Stomach (tissue), 9 donors: ENCODE measurements around the gene DACH1. TPM values are rescaled to one million over a fixed set of nuclear protein-coding genes. Genes with fewer than 3 reads are reported as not detected.

Experiments used
- DNase-seq, 2 donors: peaks; one replicate each; pipeline versions ENCODE4 v3.0.0 to v3.0.0-alpha.2; 2013 to 2019
- H3K27ac ChIP-seq, 5 donors: fragments of 200-600 bp in 4 of 5; sonication (generic) in 4 of 5; one replicate each; pipeline ENCODE4 v1.5.1; 2013 to 2019; ENCODE audit warnings: mild to moderate bottlenecking in 1 of 5, moderate library complexity in 1 of 5
- H3K27me3 ChIP-seq, 3 donors: fragments of 200-600 bp; sonication (generic); one replicate each; pipeline ENCODE4 v1.5.1; 2017 to 2019; ENCODE audit warnings: mixed run types in 1 of 3
- H3K36me3 ChIP-seq, 4 donors: fragments of 200-600 bp; sonication (generic); 1 replicate in 3 of 4; 2 replicates in 1 of 4; pipeline ENCODE4 v1.5.1; 2016 to 2019
- H3K4me1 ChIP-seq, 4 donors: fragments of 200-600 bp; sonication (generic); one replicate each; pipeline ENCODE4 v1.5.1; 2016 to 2019
- H3K4me3 ChIP-seq, 4 donors: fragments of 200-600 bp; sonication (generic) in 3 of 4; one replicate each; pipeline ENCODE4 v1.5.1; 2016 to 2019; ENCODE audit warnings: mild to moderate bottlenecking in 1 of 4
- H3K9me3 ChIP-seq, 4 donors: fragments of 200-600 bp; sonication (generic); one replicate each; pipeline ENCODE4 v1.5.1; 2016 to 2019
- EP300 ChIP-seq: sonication (generic); formaldehyde crosslinking; IDR thresholded peaks from one replicate; pipeline ENCODE4 v1.6.1; 2017; ENCODE audit warnings: antibody characterized with exemption
- POLR2A ChIP-seq, 4 donors: fragments of 450-650 bp; IDR thresholded peaks; one replicate each; pipeline ENCODE4 v1.6.1; 2016; ENCODE audit warnings: antibody characterized with exemption in 4 of 4, control low read depth in 2 of 4, mild to moderate bottlenecking in 1 of 4, moderate library complexity in 1 of 4
- POLR2AphosphoS5 ChIP-seq, 3 donors: sonication (generic); formaldehyde crosslinking; IDR thresholded peaks; one replicate each; pipeline ENCODE4 v1.6.1; 2016; ENCODE audit warnings: antibody characterized with exemption in 3 of 3
- WGBS, 5 donors: extraction: QIAGEN DNeasy Blood & Tissue Kit in 3 of 5; methylation state at CpG; one replicate each; pipeline versions ENCODE4 v1.1.5 to v1.1.7; 2013 to 2018; 5-methylcytosine and 5-hydroxymethylcytosine counted together
- intact Hi-C: fragments of 100-400 bp; cut with DNase I; formaldehyde crosslinking; loops from one replicate; pipeline ENCODE4 v1.15.1; 2023; ENCODE audit warnings: low total_unique reads
- polyA plus RNA-seq, 3 donors: library from polyadenylated mRNA; stranded (reverse); fragments of 200-250 nt; gene quantifications; one replicate each; pipeline ENCODE4 v1.2.3, GENCODE V29; 2013
- total RNA-seq, 5 donors: library from RNA; depleted of rRNA; stranded (reverse); fragments of >200 nt; gene quantifications; one replicate each; pipeline versions ENCODE4 v1.1.0 to v1.2.3, GENCODE V29; 2014 to 2016
- TF ChIP-seq, protein P1 (sequence below), 7 experiments: fragments of 450-650 bp in 4 of 7; fragments of 200-600 bp in 3 of 7; sonication (generic) in 3 of 7; IDR thresholded peaks; one replicate each; pipeline ENCODE4 v1.5.1; 2016 to 2019; ENCODE audit warnings: antibody characterized with exemption in 7 of 7, control low read depth in 2 of 7, mild to moderate bottlenecking in 1 of 7
- donor health status: healthy with polysubstance abuse.
- donor health status: Bipolar disorder and iron deficiency.
- donor health status: healthy.

The DACH1 gene
- total and polyA plus RNA-seq, 8 donors = 0.28 to 9.4 (median 2.9) TPM; not detected in 1

- Histone ChIP-seq H3K36me3 (no peaks in the 10 kb centered on the region), H3K27ac (no peak overlapping the region), H3K9me3 (no peaks in the 10 kb centered on the region), H3K27me3 (no peaks in the 10 kb centered on the region), H3K4me3 (no peak overlapping the region), H3K4me1 (no peaks in the 10 kb centered on the region)
- no peak for DNase-seq
- intact Hi-C loops = no loop called here
- 78 to 96% (median 92%) methylated on average over 4 of the region's 4 CpGs for WGBS, 5 donors
- TF ChIP-seq POLR2AphosphoS5 (IDR thresholded peaks at IDR 0.05) (no peak), POLR2A (IDR thresholded peaks at IDR 0.05) (no peak), EP300 (no peak)
- TF ChIP-seq, protein P1, sequence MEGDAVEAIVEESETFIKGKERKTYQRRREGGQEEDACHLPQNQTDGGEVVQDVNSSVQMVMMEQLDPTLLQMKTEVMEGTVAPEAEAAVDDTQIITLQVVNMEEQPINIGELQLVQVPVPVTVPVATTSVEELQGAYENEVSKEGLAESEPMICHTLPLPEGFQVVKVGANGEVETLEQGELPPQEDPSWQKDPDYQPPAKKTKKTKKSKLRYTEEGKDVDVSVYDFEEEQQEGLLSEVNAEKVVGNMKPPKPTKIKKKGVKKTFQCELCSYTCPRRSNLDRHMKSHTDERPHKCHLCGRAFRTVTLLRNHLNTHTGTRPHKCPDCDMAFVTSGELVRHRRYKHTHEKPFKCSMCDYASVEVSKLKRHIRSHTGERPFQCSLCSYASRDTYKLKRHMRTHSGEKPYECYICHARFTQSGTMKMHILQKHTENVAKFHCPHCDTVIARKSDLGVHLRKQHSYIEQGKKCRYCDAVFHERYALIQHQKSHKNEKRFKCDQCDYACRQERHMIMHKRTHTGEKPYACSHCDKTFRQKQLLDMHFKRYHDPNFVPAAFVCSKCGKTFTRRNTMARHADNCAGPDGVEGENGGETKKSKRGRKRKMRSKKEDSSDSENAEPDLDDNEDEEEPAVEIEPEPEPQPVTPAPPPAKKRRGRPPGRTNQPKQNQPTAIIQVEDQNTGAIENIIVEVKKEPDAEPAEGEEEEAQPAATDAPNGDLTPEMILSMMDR (IDR thresholded peaks at IDR 0.05) = no peak
Measured at GRCh38 chr13:71856548-71857043, 10.4 kb downstream of the DACH1 start.

DNA sequence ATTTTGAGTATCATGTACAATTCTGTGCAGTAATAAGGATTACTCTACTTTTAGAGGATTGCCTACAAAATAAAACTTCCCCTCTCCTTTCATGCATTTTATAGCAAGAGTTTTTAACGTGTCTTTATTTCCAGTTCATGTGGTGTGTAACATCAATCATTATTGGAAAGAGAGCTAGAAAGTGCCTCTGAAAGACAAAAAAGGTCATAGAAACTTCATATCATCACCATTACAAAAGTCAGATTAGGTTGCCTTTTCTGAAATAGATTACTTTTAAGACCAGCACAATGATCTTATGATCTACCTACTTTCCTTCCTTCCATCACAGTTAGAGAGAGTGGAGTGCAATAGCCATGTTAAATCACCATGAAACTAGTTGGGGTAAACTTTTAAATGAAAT, 12.6 kb downstream of the DACH1 start:
- H3K27me3 ChIP-seq = no peaks in the 10 kb centered on the region
- no peak overlapping the region for H3K4me3 ChIP-seq
- no peak overlapping the region for H3K27ac ChIP-seq
- no peaks in the 10 kb centered on the region for H3K36me3 ChIP-seq
- no peaks in the 10 kb centered on the region for H3K4me1 ChIP-seq
- DNase-seq = no peak
- TF ChIP-seq POLR2A (IDR thresholded peaks at IDR 0.05) (no peak), EP300 (no peak), POLR2AphosphoS5 (IDR thresholded peaks at IDR 0.05) (no peak)
- TF ChIP-seq, protein P1 (IDR thresholded peaks at IDR 0.05) = no peak
- WGBS, 5 donors = 48 to 69% (median 58%) methylated on average over 1 of the region's 1 CpG
- intact Hi-C loops = no loop called here
- H3K9me3 ChIP-seq = no peaks in the 10 kb centered on the region

GRCh38 chr13:71853725-71854124, 13.3 kb downstream of the DACH1 start:
- intact Hi-C loops = no loop called here
- Histone ChIP-seq H3K4me3 (no peak overlapping the region), H3K4me1 (no peaks in the 10 kb centered on the region), H3K27ac (no peak overlapping the region), H3K36me3 (no peaks in the 10 kb centered on the region), H3K9me3 (no peaks in the 10 kb centered on the region), H3K27me3 (no peaks in the 10 kb centered on the region)
- 68 to 84% (median 75%) methylated on average over 3 of the region's 3 CpGs for WGBS, 5 donors
- DNase-seq = no peak
- TF ChIP-seq, protein P1 (IDR thresholded peaks at IDR 0.05) = no peak
- TF ChIP-seq POLR2AphosphoS5 (IDR thresholded peaks at IDR 0.05) (no peak), POLR2A (IDR thresholded peaks at IDR 0.05) (no peak), EP300 (no peak)

- intact Hi-C loops = no loop called here
- DNase-seq = no peak
- WGBS, 5 donors = 76 to 92% (median 86%) methylated on average over 2 of the region's 2 CpGs
- H3K27ac ChIP-seq = no peak overlapping the region
- no peak for TF ChIP-seq POLR2AphosphoS5 (IDR thresholded peaks at IDR 0.05)
- no peak for TF ChIP-seq POLR2A (IDR thresholded peaks at IDR 0.05)
- no peak for TF ChIP-seq EP300
- TF ChIP-seq, protein P1 (IDR thresholded peaks at IDR 0.05) = no peak
- H3K9me3 ChIP-seq = no peaks in the 10 kb centered on the region
- no peaks in the 10 kb centered on the region for H3K36me3 ChIP-seq
- H3K4me1 ChIP-seq = no peaks in the 10 kb centered on the region
- H3K27me3 ChIP-seq = no peaks in the 10 kb centered on the region
- no peak overlapping the region for H3K4me3 ChIP-seq
Measured at GRCh38 chr13:71852736-71853135, 14.3 kb downstream of the DACH1 start.
